Measurements from ENCODE around the gene LGALS7. TPM values are rescaled to one million over a fixed set of nuclear protein-coding genes. Genes with fewer than 3 reads are reported as not detected.
"Not testable (repeated sequence)": the region's sequence is repeated elsewhere in the genome, so short reads cannot be mapped to it uniquely, and the experiment has no call there.

Gene LGALS7
- total and polyA plus RNA-seq, 2 of the 8 experiments (the other 6 are each of a cell fraction or from before 2014, with no cell fraction given) = 0.32 TPM; not detected in 1

DNA sequence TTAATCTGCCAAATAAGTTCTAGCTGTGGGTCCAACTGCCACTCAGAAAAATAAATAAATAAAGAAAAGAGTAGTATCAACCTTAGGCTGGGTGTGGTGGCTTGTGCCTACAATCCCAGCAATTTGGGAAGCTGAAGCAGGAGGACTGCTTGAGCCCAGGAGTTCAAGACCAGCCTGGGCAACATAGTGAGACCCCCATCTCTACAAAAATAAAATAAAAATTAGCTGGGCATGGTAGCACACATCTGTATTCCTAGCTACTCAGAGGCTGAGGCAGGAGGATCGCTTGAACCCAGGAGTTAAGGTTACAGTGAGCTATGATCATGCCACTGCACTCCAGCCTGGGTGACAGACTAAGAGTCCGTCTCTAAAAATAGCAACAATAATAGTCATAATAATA, 40.6 kb upstream of the LGALS7 start:
- H2AFZ ChIP-seq (ENCODE audit: low read length); H4K5ac ChIP-seq (ENCODE audit: insufficient read length, low read depth, low read length); H4K20me1 ChIP-seq (replicated peaks in 1 of 2; ENCODE audit: control insufficient read depth in 1 of 2, insufficient read depth in 2 of 2, low read length in 2 of 2); H2AK5ac ChIP-seq (ENCODE audit: low read depth, low read length); H3K23me2 ChIP-seq (ENCODE audit: low read depth, low read length); H3K56ac ChIP-seq (replicated peaks; ENCODE audit: insufficient read length, low read depth, low read length); DNase-seq (ENCODE audit: low read depth in 1 of 2, low spot score in 2 of 2); H3K14ac ChIP-seq (ENCODE audit: insufficient read length); H2BK12ac ChIP-seq (ENCODE audit: low read depth, low read length); H3K79me1 ChIP-seq (ENCODE audit: low read depth, low read length); H3K18ac ChIP-seq (ENCODE audit: extremely low read depth, low read length); H3K4me3 ChIP-seq (ENCODE audit: extremely low read depth in 1 of 4, insufficient read depth in 2 of 4, low read depth in 3 of 4, low read length in 4 of 4); H3K4me1 ChIP-seq (replicated peaks in 1 of 4; ENCODE audit: control insufficient read depth in 3 of 4, insufficient read depth in 4 of 4, low read length in 3 of 4); H3K4me2 ChIP-seq (ENCODE audit: insufficient read depth in 1 of 2, low read depth in 2 of 2, low read length in 2 of 2); H3K9ac ChIP-seq (replicated peaks in 1 of 4; ENCODE audit: extremely low read depth in 1 of 4, low read depth in 3 of 4, low read length in 3 of 4); H2BK5ac ChIP-seq (ENCODE audit: low read depth, low read length); H4K91ac ChIP-seq (replicated peaks; ENCODE audit: insufficient read length, low read length); H3K23ac ChIP-seq (ENCODE audit: insufficient read length); H2BK20ac ChIP-seq (ENCODE audit: low read length); H4K8ac ChIP-seq (ENCODE audit: extremely low read depth, insufficient read depth, low read length); H3K27me3 ChIP-seq (replicated peaks in 1 of 4; ENCODE audit: control insufficient read depth in 3 of 4, extremely low read depth in 1 of 4, insufficient read depth in 3 of 4, low read length in 3 of 4); H3K79me2 ChIP-seq (ENCODE audit: control insufficient read depth in 1 of 2, insufficient read depth in 2 of 2, low read length in 2 of 2); H2BK15ac ChIP-seq (ENCODE audit: low read length); H3K27ac ChIP-seq (ENCODE audit: low read depth, low read length); FAIRE-seq; H2BK120ac ChIP-seq (replicated peaks; ENCODE audit: low read depth, low read length); H3K9me3 ChIP-seq (ENCODE audit: insufficient read depth in 2 of 2, low read depth in 1 of 2, low read length in 1 of 2); H3K4ac ChIP-seq (replicated peaks; ENCODE audit: insufficient read length, low read depth, low read length): not testable (repeated sequence)
- 73% methylated on average over 2 of the region's 2 CpGs; no CpG with 5 or more reads in 1 of the 2 experiments for WGBS, 2 experiments (ENCODE audit: extremely low coverage in 1 of 2, insufficient coverage in 1 of 2, insufficient read length in 1 of 2, insufficient replicate concordance in 2 of 2, low coverage in 1 of 2, low lambda C conversion rate in 2 of 2, missing lambda C conversion rate in 1 of 2)
- POLR2A ChIA-PET (ENCODE audit: partially characterized antibody) = interaction anchor here (1.2 to 3.7 kb wide), 5 partner anchors 15 to 35 kb away, joined by 3 to 17 read pairs (median 3); partner anchors contain the start of gene ECH1
- peaks cover 0 to 20% (median 10%) of the 10 kb centered on the region in 4 experiments; a peak in 5 of 8 replicates for H3K36me3 ChIP-seq (ENCODE audit: control insufficient read depth in 2 of 4, insufficient read depth in 4 of 4, low read length in 3 of 4)
- CTCF ChIA-PET (ENCODE audit: partially characterized antibody) = interaction anchor here (1.1 to 1.5 kb wide), 2 partner anchors 9 to 13 kb away, joined by 3 read pairs; no protein-coding TSS in a partner anchor

Measured in H1 (cell line).